Astrocyte (in vitro differentiated cells and primary cell): ENCODE results near the gene METTL25. TPM values are rescaled to one million over a fixed set of nuclear protein-coding genes. Genes with fewer than 3 reads are reported as not detected.
"Not testable (repeated sequence)": the region's sequence is repeated elsewhere in the genome, so short reads cannot be mapped to it uniquely, and the experiment has no call there.

Experiments
- DNase-seq: peaks from one replicate; pipeline ENCODE4 v3.0.0-alpha.2; 2010; ENCODE audit warnings: low read depth
- FAIRE-seq: peaks from 2 replicates; lab custom pipeline; 2011; peaks lifted over from hg19 to GRCh38; lab: Jason Lieb, UNC
- H2AFZ ChIP-seq: 2 replicates; pipeline ENCODE4 v1.6.0; 2012; ENCODE audit warnings: low read depth, low read length, inconsistent platforms
- H3K27ac ChIP-seq: 2 replicates; pipeline ENCODE4 v1.5.1; 2011; ENCODE audit warnings: low read depth, low read length, inconsistent platforms
- H3K27me3 ChIP-seq: 2 replicates; pipeline ENCODE4 v1.6.0; 2011; ENCODE audit warnings: low read length, inconsistent platforms; ENCODE audit not compliant: insufficient read depth
- H3K36me3 ChIP-seq: 2 replicates; pipeline ENCODE4 v1.5.1; 2011; ENCODE audit warnings: low read length, inconsistent platforms; ENCODE audit not compliant: insufficient read depth
- H3K4me1 ChIP-seq: 2 replicates; pipeline ENCODE4 v1.5.1; 2011; ENCODE audit warnings: low read length, inconsistent platforms; ENCODE audit not compliant: insufficient read depth
- H3K4me2 ChIP-seq: 2 replicates; pipeline ENCODE4 v1.6.0; 2012; ENCODE audit warnings: low read length, inconsistent platforms
- H3K4me3 ChIP-seq: 2 replicates; pipeline ENCODE4 v1.5.1; 2011; ENCODE audit warnings: low read depth, mild to moderate bottlenecking, low read length, inconsistent platforms; ENCODE audit not compliant: insufficient read depth
- H3K79me2 ChIP-seq: 2 replicates; pipeline ENCODE4 v1.6.0; 2012; ENCODE audit warnings: mild to moderate bottlenecking, low read length, inconsistent platforms; ENCODE audit not compliant: insufficient read depth
- H3K9ac ChIP-seq: 2 replicates; pipeline ENCODE4 v1.6.0; 2012; ENCODE audit warnings: mild to moderate bottlenecking, low read length, inconsistent platforms
- H3K9me3 ChIP-seq: 2 replicates; pipeline ENCODE4 v1.5.1; 2012; ENCODE audit warnings: low read depth, mild to moderate bottlenecking, low read length, inconsistent platforms; ENCODE audit not compliant: insufficient read depth
- H4K20me1 ChIP-seq: 2 replicates; pipeline ENCODE4 v1.6.0; 2012; ENCODE audit warnings: low read length, inconsistent platforms; ENCODE audit not compliant: insufficient read depth
- H3K27ac Mint-ChIP-seq: one replicate; pipeline ENCODE4 v1.8.0; 2021; ENCODE audit warnings: mild to moderate bottlenecking, mixed read lengths; ENCODE audit not compliant: unreplicated experiment
- H3K27me3 Mint-ChIP-seq: one replicate; pipeline ENCODE4 v1.8.0; 2021; ENCODE audit warnings: low read depth, mixed read lengths; ENCODE audit not compliant: unreplicated experiment
- H3K36me3 Mint-ChIP-seq: one replicate; pipeline ENCODE4 v1.8.0; 2021; ENCODE audit warnings: low read depth, mixed read lengths; ENCODE audit not compliant: unreplicated experiment
- H3K4me1 Mint-ChIP-seq: one replicate; pipeline ENCODE4 v1.8.0; 2021; ENCODE audit warnings: low read depth, mixed read lengths; ENCODE audit not compliant: unreplicated experiment
- H3K4me3 Mint-ChIP-seq: one replicate; pipeline ENCODE4 v1.8.0; 2021; ENCODE audit warnings: mild to moderate bottlenecking, moderate library complexity, mixed read lengths; ENCODE audit not compliant: unreplicated experiment
- H3K9me3 Mint-ChIP-seq: one replicate; pipeline ENCODE4 v1.8.0; 2021; ENCODE audit warnings: mild to moderate bottlenecking, mixed read lengths; ENCODE audit not compliant: unreplicated experiment
- EZH2 ChIP-seq: IDR thresholded peaks from 2 replicates; pipeline ENCODE4 v1.6.1; 2012; ENCODE audit warnings: mild to moderate bottlenecking, low read length, inconsistent platforms; ENCODE audit not compliant: insufficient read depth
- total RNA-seq: library from RNA; stranded (reverse); gene quantifications from 2 replicates; pipeline ENCODE4 v1.2.1, GENCODE V29; 2021
- TF ChIP-seq, protein P1 (sequence below): IDR thresholded peaks from 2 replicates; pipeline ENCODE4 v1.5.1; 2011; ENCODE audit warnings: low read depth, mild to moderate bottlenecking, inconsistent platforms, low read length, moderate library complexity; ENCODE audit not compliant: insufficient read depth

METTL25 gene
- total RNA-seq, 1 donor from 2014 or later, result 9.4 TPM

DNA sequence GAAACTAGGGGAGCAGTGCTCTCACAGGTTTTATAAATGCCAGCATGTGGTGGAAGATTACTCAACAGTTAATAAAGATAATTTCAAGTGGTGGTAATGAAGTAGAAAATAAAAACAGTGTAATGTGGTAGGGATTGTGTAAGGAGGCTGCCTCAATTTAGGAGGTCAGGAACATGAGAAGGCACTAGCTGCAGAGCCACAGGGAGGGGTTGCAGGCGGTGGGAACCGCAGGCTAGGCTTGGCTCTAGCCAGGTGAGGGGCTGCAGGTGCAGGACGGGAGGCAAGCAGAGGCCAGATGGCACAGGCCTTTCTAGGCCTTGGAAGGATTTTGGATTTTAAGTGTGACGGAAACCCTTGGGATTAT is 768 bp downstream of the METTL25 start:
- no peaks in the 10 kb centered on the region for H3K27me3 ChIP-seq
- FAIRE-seq (no peak), DNase-seq (peak; percentile 1)
- H3K79me2 ChIP-seq, result peaks cover 51% of the 10 kb centered on the region
- Mint-ChIP-seq H3K36me3 (peaks cover 4% of the 10 kb centered on the region), H3K4me1 (peaks cover 18% of the 10 kb centered on the region), H3K27ac (peak overlapping the region; percentile 100), H3K4me3 (peak overlapping the region; percentile 100), H3K27me3 (no peaks in the 10 kb centered on the region), H3K9me3 (no peaks in the 10 kb centered on the region)
- TF ChIP-seq, protein P1, sequence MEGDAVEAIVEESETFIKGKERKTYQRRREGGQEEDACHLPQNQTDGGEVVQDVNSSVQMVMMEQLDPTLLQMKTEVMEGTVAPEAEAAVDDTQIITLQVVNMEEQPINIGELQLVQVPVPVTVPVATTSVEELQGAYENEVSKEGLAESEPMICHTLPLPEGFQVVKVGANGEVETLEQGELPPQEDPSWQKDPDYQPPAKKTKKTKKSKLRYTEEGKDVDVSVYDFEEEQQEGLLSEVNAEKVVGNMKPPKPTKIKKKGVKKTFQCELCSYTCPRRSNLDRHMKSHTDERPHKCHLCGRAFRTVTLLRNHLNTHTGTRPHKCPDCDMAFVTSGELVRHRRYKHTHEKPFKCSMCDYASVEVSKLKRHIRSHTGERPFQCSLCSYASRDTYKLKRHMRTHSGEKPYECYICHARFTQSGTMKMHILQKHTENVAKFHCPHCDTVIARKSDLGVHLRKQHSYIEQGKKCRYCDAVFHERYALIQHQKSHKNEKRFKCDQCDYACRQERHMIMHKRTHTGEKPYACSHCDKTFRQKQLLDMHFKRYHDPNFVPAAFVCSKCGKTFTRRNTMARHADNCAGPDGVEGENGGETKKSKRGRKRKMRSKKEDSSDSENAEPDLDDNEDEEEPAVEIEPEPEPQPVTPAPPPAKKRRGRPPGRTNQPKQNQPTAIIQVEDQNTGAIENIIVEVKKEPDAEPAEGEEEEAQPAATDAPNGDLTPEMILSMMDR, result no peak
- TF ChIP-seq EZH2, result no peak
- H3K4me2 ChIP-seq, result peak overlapping the region; percentile 88
- H3K4me1 ChIP-seq, result peaks cover 12% of the 10 kb centered on the region
- no peaks in the 10 kb centered on the region for H3K9me3 ChIP-seq
- H3K36me3 ChIP-seq, result peaks cover 10% of the 10 kb centered on the region
- peak overlapping the region; percentile 81 for H2AFZ ChIP-seq
- no peaks in the 10 kb centered on the region for H4K20me1 ChIP-seq
- peak overlapping the region; percentile 55 for H3K27ac ChIP-seq
- H3K9ac ChIP-seq, result peak overlapping the region; percentile 100
- H3K4me3 ChIP-seq, result peak overlapping the region; percentile 100

DNA sequence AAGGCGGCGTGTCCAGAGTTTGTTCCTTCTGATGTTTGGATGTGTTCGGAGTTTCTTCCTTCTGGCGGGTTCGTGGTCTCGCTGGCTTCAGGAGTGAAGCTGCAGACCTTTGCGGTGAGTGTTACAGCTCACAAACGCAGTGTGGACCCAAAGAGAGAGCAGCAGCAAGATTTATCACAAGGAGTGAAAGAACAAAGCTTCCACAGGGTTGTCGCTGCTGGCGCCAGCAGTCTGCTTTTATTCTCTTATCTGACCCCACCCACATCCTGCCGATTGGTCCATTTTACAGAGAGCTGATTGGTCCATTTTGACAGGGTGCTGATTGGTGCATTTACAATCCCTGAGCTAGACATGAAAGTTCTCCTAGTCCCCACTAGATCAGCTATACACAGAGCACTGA is 2.5 kb downstream of the METTL25 start:
- DNase-seq, H3K9me3 ChIP-seq, H4K20me1 ChIP-seq, FAIRE-seq, H3K27me3 Mint-ChIP-seq, H3K27ac Mint-ChIP-seq, H3K9me3 Mint-ChIP-seq, H3K9ac ChIP-seq, H2AFZ ChIP-seq, H3K4me3 Mint-ChIP-seq, H3K27me3 ChIP-seq, H3K36me3 ChIP-seq, H3K4me2 ChIP-seq, H3K27ac ChIP-seq, H3K36me3 Mint-ChIP-seq, H3K4me3 ChIP-seq: not testable (repeated sequence)
- Histone ChIP-seq H3K4me1 (peaks cover 12% of the 10 kb centered on the region), H3K79me2 (peaks cover 42% of the 10 kb centered on the region)
- H3K4me1 Mint-ChIP-seq, result peaks cover 15% of the 10 kb centered on the region

DNA sequence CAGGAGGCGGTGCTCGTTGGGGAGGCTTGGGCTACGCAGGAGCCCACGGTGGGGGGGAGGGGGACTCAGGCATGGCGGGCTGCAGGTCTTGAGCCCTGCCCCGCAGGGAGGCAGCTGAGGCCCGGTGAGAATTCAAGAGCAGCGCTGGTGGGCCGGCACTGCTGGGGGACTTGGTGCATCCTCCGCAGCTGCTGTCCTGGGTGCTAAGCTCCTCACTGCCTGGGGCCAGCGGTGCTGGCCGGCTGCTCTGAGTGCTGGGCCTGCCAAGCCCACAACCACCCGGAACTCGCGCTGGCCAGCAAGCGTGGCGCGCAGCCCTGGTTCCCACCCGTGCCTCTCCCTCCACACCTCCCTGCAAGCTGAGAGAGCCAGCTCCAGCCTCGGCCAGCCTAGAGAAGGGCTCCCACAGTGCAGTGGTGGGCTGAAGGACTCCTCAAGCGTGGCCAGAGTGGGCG is 3.2 kb downstream of the METTL25 start:
- TF ChIP-seq EZH2, result no peak
- TF ChIP-seq, protein P1, result no peak
- H3K36me3 ChIP-seq, result peaks cover 1% of the 10 kb centered on the region
- H3K4me2 ChIP-seq, result no peak overlapping the region
- no peaks in the 10 kb centered on the region for H4K20me1 ChIP-seq
- H3K79me2 ChIP-seq, result peaks cover 35% of the 10 kb centered on the region
- no peak overlapping the region for H2AFZ ChIP-seq
- peaks cover 12% of the 10 kb centered on the region for H3K4me1 ChIP-seq
- H3K27me3 ChIP-seq, result no peaks in the 10 kb centered on the region
- Mint-ChIP-seq H3K27ac (no peak overlapping the region), H3K9me3 (no peaks in the 10 kb centered on the region), H3K4me1 (peaks cover 15% of the 10 kb centered on the region), H3K36me3 (peaks cover 4% of the 10 kb centered on the region), H3K27me3 (no peaks in the 10 kb centered on the region), H3K4me3 (no peak overlapping the region)
- DNase-seq (no peak), FAIRE-seq (no peak)
- no peak overlapping the region for H3K9ac ChIP-seq
- H3K27ac ChIP-seq, result no peak overlapping the region
- H3K9me3 ChIP-seq, result no peaks in the 10 kb centered on the region
- no peak overlapping the region for H3K4me3 ChIP-seq
